Fibroblast of the conjunctiva (primary cell): ENCODE results near the gene DCTN5.
"Not testable (repeated sequence)": the region's sequence is repeated elsewhere in the genome, so short reads cannot be mapped to it uniquely, and the experiment has no call there.

ENCODE experiments used
- DNase-seq: peaks from one replicate; pipeline ENCODE4 v3.0.0-alpha.2; 2010; ENCODE audit warnings: low read depth

Gene DCTN5

GRCh38 chr16:23694265-23694643 is 53.0 kb downstream of the DCTN5 start:
- no peak for DNase-seq

GRCh38 chr16:23694644-23695373 is 53.5 kb downstream of the DCTN5 start:
- DNase-seq, result no peak

GRCh38 chr16:23695756-23696155 is 54.5 kb downstream of the DCTN5 start:
- no peak for DNase-seq

GRCh38 chr16:23699100-23699499 is 57.8 kb downstream of the DCTN5 start:
- DNase-seq, result no peak

- no peak for DNase-seq
These were observed 58.8 kb downstream of the DCTN5 start for GRCh38 chr16:23700093-23700492.

GRCh38 chr16:23700509-23700908 is 59.2 kb downstream of the DCTN5 start:
- no peak for DNase-seq

GRCh38 chr16:23701045-23701444 is 59.8 kb downstream of the DCTN5 start:
- no peak for DNase-seq

- DNase-seq, result no peak
These were observed 61.7 kb downstream of the DCTN5 start for GRCh38 chr16:23702951-23703350.

- DNase-seq, result no peak
These were observed 63.7 kb downstream of the DCTN5 start for GRCh38 chr16:23704772-23705516.

GRCh38 chr16:23705517-23705902 is 64.2 kb downstream of the DCTN5 start:
- DNase-seq, result no peak

GRCh38 chr16:23706439-23706838 is 65.2 kb downstream of the DCTN5 start:
- no peak for DNase-seq

GRCh38 chr16:23709536-23709935 is 68.3 kb downstream of the DCTN5 start:
- DNase-seq, result no peak

GRCh38 chr16:23710008-23710407 is 68.7 kb downstream of the DCTN5 start:
- no peak for DNase-seq

- no peak for DNase-seq
These were observed 69.2 kb downstream of the DCTN5 start for GRCh38 chr16:23710504-23710903.

GRCh38 chr16:23711785-23712184 is 70.5 kb downstream of the DCTN5 start:
- DNase-seq, result no peak

- no peak for DNase-seq
These were observed 71.7 kb downstream of the DCTN5 start, which contains the start of gene ERN2 for GRCh38 chr16:23712976-23713375. ERN2 (minus strand) TSS chr16:23713222; CDS start chr16:23713187, 35 bp downstream.

- DNase-seq, result no peak
These were observed 75.2 kb downstream of the DCTN5 start for GRCh38 chr16:23716484-23716883.

- DNase-seq, result not testable (repeated sequence)
These were observed 81.5 kb downstream of the DCTN5 start for GRCh38 chr16:23722613-23723240.

- no peak for DNase-seq
These were observed 83.0 kb downstream of the DCTN5 start for GRCh38 chr16:23724096-23724784.

GRCh38 chr16:23724785-23725131 is 83.5 kb downstream of the DCTN5 start:
- DNase-seq, result no peak

- no peak for DNase-seq
These were observed 85.4 kb downstream of the DCTN5 start for GRCh38 chr16:23726710-23727109.
